Activated CD4-positive, alpha-beta memory T cell treated with anti-CD3 and anti-CD28 coated beads, Interleukin-2, amount 10 ng/mL, durations not matched to agents 7 days and 5 days (primary cell): ENCODE measurements around the gene SH2D4B. TPM values are rescaled to one million over a fixed set of nuclear protein-coding genes. Genes with fewer than 3 reads are reported as not detected.

Source experiments
- CTCF ChIA-PET: fragments of 350-600 bp; sonication (Branson Sonifier 250); formaldehyde crosslinking; loops from one replicate; lab custom pipeline; 2021; ENCODE audit warnings: antibody characterized with exemption, inconsistent platforms; lab: Charles Lee
- POLR2A ChIA-PET: fragments of 350-600 bp; sonication (Branson Sonifier 250); formaldehyde crosslinking; loops from one replicate; lab custom pipeline; 2021; ENCODE audit warnings: antibody characterized with exemption; lab: Charles Lee
- DNase-seq: peaks from one replicate; pipeline ENCODE4 v3.0.0-alpha.2; 2020
- H3K27ac Mint-ChIP-seq: one replicate; pipeline ENCODE4 v1.8.0; 2021; ENCODE audit warnings: mild to moderate bottlenecking, mixed read lengths
- H3K27me3 Mint-ChIP-seq: one replicate; pipeline ENCODE4 v1.8.0; 2021; ENCODE audit warnings: mixed read lengths
- H3K36me3 Mint-ChIP-seq: one replicate; pipeline ENCODE4 v1.8.0; 2021; ENCODE audit warnings: low read depth, mixed read lengths
- H3K4me1 Mint-ChIP-seq: one replicate; pipeline ENCODE4 v1.8.0; 2021; ENCODE audit warnings: mixed read lengths
- H3K4me3 Mint-ChIP-seq: one replicate; pipeline ENCODE4 v1.8.0; 2021; ENCODE audit warnings: mild to moderate bottlenecking, mixed read lengths
- H3K9me3 Mint-ChIP-seq: one replicate; pipeline ENCODE4 v1.8.0; 2021; ENCODE audit warnings: mixed read lengths
- total RNA-seq, 2 experiments: library from RNA; stranded (reverse); gene quantifications; one replicate each; pipeline ENCODE4 v1.2.3, GENCODE V29; 2021

SH2D4B gene
- total RNA-seq: under 1 TPM; 0.13 to 0.15 TPM

DNA sequence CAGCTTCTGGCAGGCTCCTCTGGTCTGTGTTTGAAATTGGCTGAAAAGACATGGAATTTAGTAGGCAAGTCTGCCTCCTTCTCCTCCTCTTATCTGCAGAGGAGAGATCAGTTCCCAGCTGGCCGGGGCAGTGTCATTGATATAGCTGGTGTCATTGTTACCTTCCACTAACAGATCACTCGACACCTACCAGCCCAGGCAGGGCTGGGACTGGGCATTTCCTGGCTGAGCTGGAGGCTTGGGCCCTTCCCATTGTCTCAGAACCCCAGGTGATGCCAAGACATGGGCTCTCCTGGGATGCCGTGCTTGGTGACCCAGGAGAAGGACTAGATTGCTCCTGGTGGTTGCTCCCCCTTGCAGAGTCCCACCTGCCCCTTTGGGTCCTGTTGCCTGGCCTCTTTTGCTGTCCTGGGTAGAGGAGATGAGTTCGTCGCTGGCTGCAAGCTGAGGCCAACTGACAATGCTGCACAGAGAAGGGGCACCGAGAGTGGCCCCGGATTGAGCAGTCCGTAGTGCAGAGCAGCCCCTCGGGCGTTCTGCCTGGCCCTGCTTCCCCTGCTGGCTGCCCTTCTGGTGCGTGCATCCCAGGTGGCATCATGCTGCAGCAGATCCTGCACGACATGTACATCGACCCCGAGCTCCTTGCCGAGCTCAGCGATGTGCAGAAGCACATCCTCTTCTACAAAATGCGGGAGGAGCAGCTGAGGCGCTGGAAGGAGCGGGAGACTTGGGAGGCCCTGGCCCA, at the start of gene SH2D4B:
Gene SH2D4B (plus strand): TSS at position 167 of the 745 bp plus-strand sequence. CDS start 430 bp downstream, at position 597.
- no peak for DNase-seq
- no peaks in the 10 kb centered on the region for H3K27me3 Mint-ChIP-seq
- H3K9me3 Mint-ChIP-seq: no peaks in the 10 kb centered on the region
- peak within 1 kb of the TSS; percentile 85 for H3K4me3 Mint-ChIP-seq
- POLR2A ChIA-PET: no interaction called here
- CTCF ChIA-PET: interaction anchor here (1.8 to 2.0 kb wide), 2 partner anchors 32 to 130 kb away, joined by 4 to 9 read pairs; partner anchors contain the start of gene PRXL2A
- H3K36me3 Mint-ChIP-seq: peaks cover 4% of the 10 kb centered on the region
- H3K27ac Mint-ChIP-seq: peak within 1 kb of the TSS; percentile 96
- H3K4me1 Mint-ChIP-seq: peaks cover 30% of the 10 kb centered on the region

- Mint-ChIP-seq H3K27me3 (no peaks in the 10 kb centered on the region), H3K36me3 (peaks cover 65% of the 10 kb centered on the region), H3K4me3 (peak overlapping the region; percentile 75), H3K27ac (peak overlapping the region; percentile 91), H3K9me3 (no peaks in the 10 kb centered on the region), H3K4me1 (peaks cover 98% of the 10 kb centered on the region)
- DNase-seq: no peak
- ChIA-PET CTCF (interaction anchor here (1.5 to 6.6 kb wide), 6 partner anchors 9 to 44 kb away, joined by 3 to 64 read pairs (median 16); no protein-coding TSS in a partner anchor), POLR2A (interaction anchor here (1.3 to 11.7 kb wide), 5 partner anchors 11 to 44 kb away, joined by 5 to 404 read pairs (median 7); partner anchors contain the start of gene TSPAN14)
These were observed 49.1 kb upstream of the SH2D4B start for GRCh38 chr10:80488539-80489066.

- peaks cover 99% of the 10 kb centered on the region for H3K4me1 Mint-ChIP-seq
- peaks cover 70% of the 10 kb centered on the region for H3K36me3 Mint-ChIP-seq
- POLR2A ChIA-PET: interaction anchor here (1.3 to 11.7 kb wide), 4 partner anchors 10 to 45 kb away, joined by 5 to 404 read pairs (median 54); partner anchors contain the start of gene TSPAN14
- CTCF ChIA-PET: interaction anchor here (1.5 to 6.6 kb wide), 5 partner anchors 8 to 30 kb away, joined by 3 to 64 read pairs (median 16); no protein-coding TSS in a partner anchor
- H3K4me3 Mint-ChIP-seq: no peak overlapping the region
- no peaks in the 10 kb centered on the region for H3K9me3 Mint-ChIP-seq
- peak overlapping the region; percentile 91 for H3K27ac Mint-ChIP-seq
- no peaks in the 10 kb centered on the region for H3K27me3 Mint-ChIP-seq
- DNase-seq: no peak
These were observed 48.2 kb upstream of the SH2D4B start for GRCh38 chr10:80489371-80490112.

DNA sequence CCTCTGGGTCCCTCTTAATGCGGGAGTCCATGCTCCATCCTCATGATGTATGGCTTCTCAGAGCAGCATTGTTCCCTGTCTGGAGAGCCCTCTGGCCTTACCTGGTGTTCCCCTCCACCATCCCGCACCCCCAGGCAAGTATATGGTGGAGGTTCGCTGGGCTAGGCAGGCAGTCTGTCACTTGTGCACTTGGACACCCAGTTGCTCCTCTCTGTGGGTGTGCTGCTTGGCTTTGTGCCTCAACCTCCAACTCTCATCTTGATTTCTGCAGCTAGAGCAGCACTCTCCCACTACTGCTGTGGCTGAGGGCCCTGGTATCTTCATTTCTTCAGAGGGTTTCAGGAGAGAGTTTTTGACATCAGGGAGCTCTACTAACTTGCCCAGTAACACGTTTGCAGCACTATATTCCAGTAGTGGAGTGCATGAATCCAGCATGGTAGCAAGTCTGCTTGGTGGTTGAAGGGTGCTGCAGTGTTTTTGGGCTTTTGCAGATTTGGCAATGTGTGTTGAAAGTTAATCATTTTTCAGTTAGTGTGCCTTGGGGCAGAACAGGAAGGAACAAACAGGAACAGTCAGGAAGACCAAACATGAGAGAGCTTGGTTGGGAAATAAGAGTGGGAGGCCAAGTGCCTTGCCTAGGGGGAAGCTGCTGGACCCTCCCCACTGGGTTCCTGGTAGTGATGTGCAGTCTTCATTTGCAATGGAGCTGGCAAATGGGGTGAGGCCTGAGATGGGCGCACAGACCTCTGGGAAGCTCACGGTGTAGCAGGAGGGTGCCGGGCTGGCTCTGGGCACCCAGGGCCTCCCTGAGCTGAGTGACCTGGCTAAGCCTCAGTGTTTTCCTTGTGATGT, 46.2 kb upstream of the SH2D4B start:
- DNase-seq: no peak
- peak overlapping the region; percentile 49 for H3K27ac Mint-ChIP-seq
- H3K36me3 Mint-ChIP-seq: peaks cover 75% of the 10 kb centered on the region

GRCh38 chr10:80492848-80493521, 44.7 kb upstream of the SH2D4B start:
- Mint-ChIP-seq H3K9me3 (peaks cover 8% of the 10 kb centered on the region), H3K4me3 (no peak overlapping the region), H3K27ac (peak overlapping the region; percentile 76), H3K27me3 (no peaks in the 10 kb centered on the region), H3K36me3 (peaks cover 86% of the 10 kb centered on the region), H3K4me1 (peaks cover 97% of the 10 kb centered on the region)
- DNase-seq: no peak
- ChIA-PET CTCF (interaction anchor here (0.6 to 2.8 kb wide), 10 partner anchors 8 to 115 kb away, joined by 3 to 27 read pairs (median 6); no protein-coding TSS in a partner anchor), POLR2A (interaction anchor here (1.1 to 11.7 kb wide), 5 partner anchors 8 to 40 kb away, joined by 3 to 404 read pairs (median 5); partner anchors contain the start of gene TSPAN14)

More for the DNA sequence above, 46.2 kb upstream of the SH2D4B start:
- H3K4me3 Mint-ChIP-seq: no peak overlapping the region
- peaks cover 97% of the 10 kb centered on the region for H3K4me1 Mint-ChIP-seq
- H3K27me3 Mint-ChIP-seq: no peaks in the 10 kb centered on the region
- POLR2A ChIA-PET: interaction anchor here (1.1 to 11.7 kb wide), 3 partner anchors 9 to 39 kb away, joined by 3 to 404 read pairs (median 5); partner anchors contain the start of gene TSPAN14
- CTCF ChIA-PET: interaction anchor here (2.6 to 2.8 kb wide), 2 partner anchors 13 to 32 kb away, joined by 13 to 27 read pairs; no protein-coding TSS in a partner anchor
- H3K9me3 Mint-ChIP-seq: peaks cover 3% of the 10 kb centered on the region

- ChIA-PET CTCF (interaction anchor here (0.6 to 2.8 kb wide), 10 partner anchors 9 to 115 kb away, joined by 3 to 27 read pairs (median 6); no protein-coding TSS in a partner anchor), POLR2A (interaction anchor here (1.3 to 11.7 kb wide), 3 partner anchors 12 to 41 kb away, joined by 4 to 404 read pairs (median 7); partner anchors contain the start of gene TSPAN14)
- Mint-ChIP-seq H3K9me3 (peaks cover 8% of the 10 kb centered on the region), H3K27ac (peak overlapping the region; percentile 76), H3K4me3 (peak overlapping the region; percentile 15), H3K36me3 (peaks cover 87% of the 10 kb centered on the region), H3K4me1 (peaks cover 97% of the 10 kb centered on the region), H3K27me3 (no peaks in the 10 kb centered on the region)
- DNase-seq: no peak
These were observed 44.1 kb upstream of the SH2D4B start for GRCh38 chr10:80493522-80494051.

DNA sequence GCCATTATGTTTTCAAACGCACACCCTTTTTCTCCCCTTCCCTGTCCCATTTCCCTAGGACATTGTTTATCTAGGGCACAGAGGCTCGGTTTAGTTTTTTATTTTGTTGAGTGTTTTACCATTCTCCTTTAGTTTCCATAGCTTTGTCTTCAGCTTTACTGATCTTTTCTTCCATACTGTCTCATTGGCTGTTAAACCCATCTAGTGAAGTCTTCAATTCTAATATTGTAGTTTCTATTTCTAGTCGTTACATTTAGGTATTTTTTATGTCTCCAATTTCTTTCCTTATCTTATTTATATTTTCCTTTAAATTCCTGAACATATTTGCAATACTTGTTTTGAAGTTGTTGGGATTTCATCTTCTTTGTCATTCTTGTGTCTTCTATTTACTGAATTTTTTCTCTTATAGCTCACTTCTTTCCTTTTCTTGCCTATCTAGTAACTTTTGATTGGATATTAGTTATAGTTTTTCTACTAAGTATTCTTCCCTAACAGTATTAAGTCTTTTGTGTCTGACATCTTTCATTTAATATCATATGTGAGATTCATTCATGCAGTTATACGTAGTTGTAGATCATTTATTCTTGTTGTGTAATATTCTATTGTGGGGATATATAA, 41.0 kb upstream of the SH2D4B start:
- ChIA-PET CTCF (interaction anchor here (2.5 to 17.8 kb wide), 4 partner anchors 9 to 50 kb away, joined by 16 to 414 read pairs (median 168); partner anchors contain the start of gene TSPAN14), POLR2A (interaction anchor here (1.4 to 11.4 kb wide), 3 partner anchors 10 to 53 kb away, joined by 4 to 333 read pairs (median 101); partner anchors contain the start of gene TSPAN14)
- DNase-seq: no peak
- H3K9me3 Mint-ChIP-seq: peaks cover 8% of the 10 kb centered on the region
- H3K27me3 Mint-ChIP-seq: no peaks in the 10 kb centered on the region
- H3K4me3 Mint-ChIP-seq: peak overlapping the region; percentile 52
- peak overlapping the region; percentile 92 for H3K27ac Mint-ChIP-seq
- H3K4me1 Mint-ChIP-seq: peaks cover 96% of the 10 kb centered on the region
- H3K36me3 Mint-ChIP-seq: peaks cover 73% of the 10 kb centered on the region

DNA sequence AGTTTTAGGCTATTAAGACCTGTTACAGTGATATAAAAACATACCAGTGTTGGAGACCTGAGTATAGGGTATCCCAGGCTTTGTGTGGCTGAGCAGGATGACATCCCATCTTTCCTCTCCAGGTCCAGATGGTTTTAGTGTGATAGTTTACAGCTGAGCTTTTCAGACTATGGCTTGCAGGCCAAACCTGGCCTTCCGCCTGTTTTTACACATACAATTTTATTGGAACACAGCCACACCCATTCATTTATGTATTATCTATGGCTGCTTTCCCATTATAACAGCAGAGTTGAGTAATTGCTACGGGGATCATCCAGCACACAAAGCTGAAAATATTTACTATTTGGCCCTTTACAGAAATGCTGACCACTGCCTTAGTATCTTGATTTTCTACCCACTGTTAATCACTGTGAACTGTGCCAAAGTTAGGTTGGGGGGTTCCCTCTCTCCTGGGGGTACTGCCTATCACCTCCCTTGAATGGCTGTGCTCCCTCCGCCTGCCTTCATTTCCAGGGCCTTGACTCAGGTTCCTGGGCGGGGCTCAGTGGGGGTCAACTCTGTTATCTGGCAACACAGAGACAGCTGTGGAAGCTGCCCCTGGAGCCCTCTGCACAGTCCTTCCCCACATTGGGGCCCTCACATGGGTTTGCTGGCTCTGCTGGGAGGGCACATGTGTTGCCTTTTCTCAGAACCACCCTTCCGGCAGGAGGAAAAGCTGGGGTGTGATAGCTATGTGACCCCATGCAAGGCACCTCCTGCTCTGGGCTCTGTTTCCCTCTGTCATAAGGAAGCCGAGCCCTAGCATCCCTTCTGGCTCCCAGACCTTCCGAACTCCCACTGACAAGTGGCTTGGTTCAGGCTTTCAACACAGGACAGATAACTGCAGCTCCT, 40.3 kb upstream of the SH2D4B start:
- POLR2A ChIA-PET: interaction anchor here (1.1 to 11.4 kb wide), 6 partner anchors 11 to 54 kb away, joined by 3 to 333 read pairs (median 4); partner anchors contain the start of gene TSPAN14
- CTCF ChIA-PET: interaction anchor here (1.5 to 17.8 kb wide), 6 partner anchors 8 to 119 kb away, joined by 3 to 414 read pairs (median 16); partner anchors contain the start of gene TSPAN14
- Mint-ChIP-seq H3K4me3 (peak overlapping the region; percentile 52), H3K27ac (peak overlapping the region; percentile 92), H3K36me3 (peaks cover 74% of the 10 kb centered on the region), H3K9me3 (peaks cover 8% of the 10 kb centered on the region), H3K4me1 (peaks cover 96% of the 10 kb centered on the region), H3K27me3 (no peaks in the 10 kb centered on the region)
- DNase-seq: peak; percentile 55

DNA sequence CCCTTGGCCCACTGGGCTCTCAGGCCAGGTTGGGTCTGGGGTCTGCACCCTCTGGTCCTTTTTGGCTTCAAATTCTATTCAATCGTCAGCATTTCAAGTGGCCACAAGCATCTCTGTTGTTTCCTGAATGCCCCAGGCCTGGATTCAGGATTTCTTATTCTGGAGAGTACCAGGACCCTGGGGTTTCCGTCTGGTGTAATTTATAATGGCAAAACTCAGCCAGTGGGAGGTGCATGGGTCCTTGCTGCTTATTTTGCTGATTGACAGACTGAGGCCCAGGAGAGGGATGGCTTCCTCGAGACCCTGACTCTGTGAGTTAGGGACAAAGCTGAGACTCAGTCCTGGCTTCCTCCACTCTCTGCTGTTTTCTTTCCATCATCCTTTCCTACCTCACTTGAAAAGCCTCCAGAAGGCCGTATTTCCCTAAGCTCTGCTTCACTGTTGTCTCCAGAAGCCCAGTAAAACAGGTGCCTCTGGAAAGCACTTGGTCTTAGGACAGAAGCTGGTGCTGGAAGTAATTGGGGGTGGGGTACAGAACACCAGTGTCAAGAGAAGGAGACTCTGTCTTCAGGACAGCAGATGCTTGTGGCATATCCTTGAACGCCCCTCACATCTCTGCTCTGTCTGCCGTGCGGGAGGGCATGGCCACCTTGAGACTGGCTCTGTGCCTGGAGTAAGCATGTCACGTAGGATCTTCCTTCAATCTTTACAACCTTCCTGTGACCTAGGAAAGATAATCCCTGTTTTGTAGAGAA, 39.4 kb upstream of the SH2D4B start:
- H3K27ac Mint-ChIP-seq: peak overlapping the region; percentile 92
- no peak for DNase-seq
- ChIA-PET POLR2A (interaction anchor here (1.1 to 11.4 kb wide), 7 partner anchors 11 to 54 kb away, joined by 3 to 333 read pairs (median 5); partner anchors contain the start of gene TSPAN14), CTCF (interaction anchor here (0.5 to 17.8 kb wide), 9 partner anchors 7 to 120 kb away, joined by 3 to 414 read pairs (median 6); partner anchors contain the start of gene TSPAN14)
- peaks cover 97% of the 10 kb centered on the region for H3K4me1 Mint-ChIP-seq
- peaks cover 79% of the 10 kb centered on the region for H3K36me3 Mint-ChIP-seq
- peaks cover 8% of the 10 kb centered on the region for H3K9me3 Mint-ChIP-seq
- peak overlapping the region; percentile 52 for H3K4me3 Mint-ChIP-seq
- no peaks in the 10 kb centered on the region for H3K27me3 Mint-ChIP-seq
